Type B pancreatic cell (in vitro differentiated cells): ENCODE data around the gene PRIMA1. TPM values are rescaled to one million over a fixed set of nuclear protein-coding genes. Genes with fewer than 3 reads are reported as not detected.

Source experiments
- DNase-seq: peaks from one replicate; pipeline ENCODE4 v3.0.0; 2021; ENCODE audit warnings: mixed read lengths; ENCODE audit not compliant: unreplicated experiment; ENCODE audit errors: extremely low spot score
- H3K27ac Mint-ChIP-seq: 2 replicates; pipeline ENCODE4 v1.8.0; 2021; ENCODE audit warnings: mild to moderate bottlenecking, mixed read lengths
- H3K27me3 Mint-ChIP-seq: 2 replicates; pipeline ENCODE4 v1.8.0; 2021; ENCODE audit warnings: mixed read lengths
- H3K36me3 Mint-ChIP-seq: 2 replicates; pipeline ENCODE4 v1.8.0; 2021; ENCODE audit warnings: mixed read lengths
- H3K4me1 Mint-ChIP-seq: one replicate; pipeline ENCODE4 v1.8.0; 2021; ENCODE audit warnings: mixed read lengths; ENCODE audit not compliant: unreplicated experiment
- H3K4me3 Mint-ChIP-seq: 2 replicates; pipeline ENCODE4 v1.8.0; 2021; ENCODE audit warnings: mild to moderate bottlenecking, mixed read lengths
- H3K9me3 Mint-ChIP-seq: 2 replicates; pipeline ENCODE4 v1.8.0; 2021; ENCODE audit warnings: mixed read lengths
- CTCF ChIP-seq: fragments of 200-600 bp; sonication (generic); conservative IDR thresholded peaks from 2 replicates; pipeline ENCODE4 v1.5.0; 2021; ENCODE audit warnings: antibody characterized with exemption, mild to moderate bottlenecking
- total RNA-seq: library from RNA; stranded (reverse); gene quantifications from 2 replicates; pipeline ENCODE4 v1.2.1, GENCODE V29; 2021; ENCODE audit warnings: low replicate concordance

PRIMA1 gene
- total RNA-seq, 1 donor from 2014 or later: 1.7 TPM

- Mint-ChIP-seq H3K27me3 (peaks cover 3% of the 10 kb centered on the region), H3K36me3 (no peaks in the 10 kb centered on the region), H3K9me3 (no peaks in the 10 kb centered on the region), H3K27ac (no peak overlapping the region), H3K4me3 (no peak overlapping the region), H3K4me1 (peaks cover 9% of the 10 kb centered on the region)
- no peak for TF ChIP-seq CTCF
- no peak for DNase-seq
Observed at GRCh38 chr14:93753647-93754046, 34.6 kb downstream of the PRIMA1 start.

- peaks cover 3% of the 10 kb centered on the region for H3K27me3 Mint-ChIP-seq
- H3K36me3 Mint-ChIP-seq: no peaks in the 10 kb centered on the region
- H3K9me3 Mint-ChIP-seq: no peaks in the 10 kb centered on the region
- no peak for TF ChIP-seq CTCF
- no peak overlapping the region for H3K27ac Mint-ChIP-seq
- no peak overlapping the region for H3K4me3 Mint-ChIP-seq
- DNase-seq: no peak
- H3K4me1 Mint-ChIP-seq: peaks cover 10% of the 10 kb centered on the region
Observed at GRCh38 chr14:93752980-93753561, 35.2 kb downstream of the PRIMA1 start.

- Mint-ChIP-seq H3K4me1 (peaks cover 20% of the 10 kb centered on the region), H3K36me3 (no peaks in the 10 kb centered on the region), H3K4me3 (no peak overlapping the region), H3K27me3 (peaks cover 10% of the 10 kb centered on the region), H3K27ac (no peak overlapping the region), H3K9me3 (no peaks in the 10 kb centered on the region)
- no peak for TF ChIP-seq CTCF
- no peak for DNase-seq
Observed at GRCh38 chr14:93751946-93752655, 36.2 kb downstream of the PRIMA1 start.

DNA sequence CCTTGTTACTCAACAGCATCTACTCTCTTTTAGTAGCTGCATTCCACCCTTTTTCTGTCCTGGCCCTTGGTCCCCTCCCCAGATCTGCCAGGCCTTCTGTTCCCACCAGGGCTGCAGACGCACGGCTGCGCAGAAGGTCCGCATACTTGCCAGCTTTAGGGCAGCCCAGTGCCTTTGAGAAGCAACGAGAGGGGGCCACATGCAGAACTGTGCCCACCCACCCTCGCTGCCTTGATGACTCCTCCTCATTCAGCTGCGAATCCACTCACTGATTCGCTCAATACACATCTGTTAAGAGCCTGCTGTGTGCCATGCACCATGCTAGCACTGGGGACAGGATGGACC, 39.2 kb downstream of the PRIMA1 start:
- no peak for DNase-seq
- no peak for TF ChIP-seq CTCF
- Mint-ChIP-seq H3K36me3 (no peaks in the 10 kb centered on the region), H3K9me3 (no peaks in the 10 kb centered on the region), H3K4me3 (no peak overlapping the region), H3K27me3 (peaks cover 14% of the 10 kb centered on the region), H3K4me1 (peaks cover 35% of the 10 kb centered on the region), H3K27ac (no peak overlapping the region)

DNA sequence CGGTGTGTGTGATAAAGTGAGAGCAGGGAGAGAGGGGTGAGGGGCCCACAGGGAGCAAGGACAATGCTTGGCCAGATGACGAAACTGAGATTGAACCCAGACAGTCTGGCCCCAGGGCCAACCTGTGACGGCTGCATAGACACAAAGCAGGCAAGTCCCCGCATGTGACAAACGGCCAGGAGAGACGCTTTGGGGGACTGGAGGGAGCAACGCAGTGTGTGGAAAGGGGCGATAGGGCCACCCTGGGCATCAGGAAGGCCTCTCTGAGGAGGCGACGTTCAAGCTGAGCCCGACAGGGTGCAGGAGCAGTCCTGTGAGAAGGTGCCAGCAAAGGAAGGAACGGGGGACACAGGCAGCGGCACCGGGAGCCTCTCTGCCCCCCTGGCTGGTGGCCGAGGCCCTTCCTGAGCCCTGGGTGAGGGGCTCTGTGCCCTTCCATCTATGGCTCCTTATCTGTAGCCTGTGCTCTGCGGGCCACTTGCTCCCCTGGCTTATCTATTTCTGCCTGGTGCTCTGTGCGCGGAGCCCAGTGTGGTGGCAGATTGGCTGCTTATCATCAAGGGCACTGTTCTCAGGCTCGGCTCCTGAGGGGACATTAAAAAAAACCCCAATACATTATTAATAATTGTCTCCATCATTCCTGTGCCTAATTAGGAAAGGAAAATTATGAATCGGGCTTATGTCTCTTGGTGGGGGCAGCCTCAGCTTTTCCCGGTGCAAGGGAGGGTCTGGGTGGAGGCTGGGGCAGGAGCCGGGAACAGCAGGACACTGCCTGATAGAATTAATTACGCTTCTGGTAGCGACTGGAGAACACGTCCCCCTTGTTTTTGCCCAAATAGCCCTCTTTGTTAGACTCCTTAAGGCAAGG, 39.8 kb downstream of the PRIMA1 start:
- Mint-ChIP-seq H3K9me3 (no peaks in the 10 kb centered on the region), H3K36me3 (no peaks in the 10 kb centered on the region), H3K4me1 (peaks cover 35% of the 10 kb centered on the region), H3K27ac (no peak overlapping the region), H3K27me3 (peaks cover 14% of the 10 kb centered on the region), H3K4me3 (no peak overlapping the region)
- DNase-seq: no peak
- TF ChIP-seq CTCF: no peak
